Stimulated activated CD4-positive, alpha-beta T cell treated with anti-CD3 and anti-CD28 coated beads, Interleukin-15, amount 100 ng/mL, for 24 hours (primary cell): Measurements from ENCODE around the gene POLR3GL.
A peak's percentile ranks its signal among the peaks of the same experiment; 100 is the strongest.

ENCODE experiments used
- DNase-seq: peaks from one replicate; pipeline ENCODE4 v3.0.0-alpha.2; 2020

The POLR3GL gene

GRCh38 chr1:145993618-145994390 lies 29.3 kb downstream of the POLR3GL start:
- no peak for DNase-seq

GRCh38 chr1:145994391-145995120 lies 30.1 kb downstream of the POLR3GL start:
- peak; percentile 65 for DNase-seq

- no peak for DNase-seq
Observed at GRCh38 chr1:145995148-145995881, 30.8 kb downstream of the POLR3GL start.

GRCh38 chr1:145995964-145996432 lies 31.5 kb downstream of the POLR3GL start:
- DNase-seq, result no peak

- peak; percentile 94 for DNase-seq
Observed at GRCh38 chr1:145996433-145997015, 32.0 kb downstream of the POLR3GL start, which contains the start of gene TXNIP. Gene TXNIP (minus strand): TSS chr1:145996579. CDS start chr1:145996266, 313 bp downstream.

- DNase-seq, result peak; percentile 61
Observed at GRCh38 chr1:145997016-145997717, 32.7 kb downstream of the POLR3GL start.

- DNase-seq, result no peak
Observed at GRCh38 chr1:145997718-145998023, 33.2 kb downstream of the POLR3GL start.

GRCh38 chr1:145999321-146000024 lies 35.0 kb downstream of the POLR3GL start:
- DNase-seq, result no peak

- no peak for DNase-seq
Observed at GRCh38 chr1:146001709-146002108, 37.2 kb downstream of the POLR3GL start.

- no peak for DNase-seq
Observed at GRCh38 chr1:146007489-146008133, 43.1 kb downstream of the POLR3GL start.

- DNase-seq, result no peak
Observed at GRCh38 chr1:146010126-146010738, 45.7 kb downstream of the POLR3GL start.

GRCh38 chr1:146012703-146013558 lies 48.4 kb downstream of the POLR3GL start:
- DNase-seq, result peak; percentile 55

- no peak for DNase-seq
Observed at GRCh38 chr1:146013559-146013922, 49.1 kb downstream of the POLR3GL start.

GRCh38 chr1:146016891-146017290 lies 52.4 kb downstream of the POLR3GL start:
- no peak for DNase-seq

- peak; percentile 22 for DNase-seq
Observed at GRCh38 chr1:146019231-146020057, 55.0 kb downstream of the POLR3GL start.

- no peak for DNase-seq
Observed at GRCh38 chr1:146020058-146021049, 55.9 kb downstream of the POLR3GL start.

GRCh38 chr1:146021050-146021445 lies 56.6 kb downstream of the POLR3GL start:
- no peak for DNase-seq
